HG03432 (cell line): ENCODE data around the gene ZNF747.
"Not testable (repeated sequence)": the region's sequence is repeated elsewhere in the genome, so short reads cannot be mapped to it uniquely, and the experiment has no call there.

ENCODE experiments used
- ATAC-seq: cut with Tn5 transposase; IDR thresholded peaks from one replicate; pipeline ENCODE4 v1.9.1; 2021; ENCODE audit warnings: mild to moderate bottlenecking, moderate library complexity; ENCODE audit not compliant: unreplicated experiment

ZNF747 gene

DNA sequence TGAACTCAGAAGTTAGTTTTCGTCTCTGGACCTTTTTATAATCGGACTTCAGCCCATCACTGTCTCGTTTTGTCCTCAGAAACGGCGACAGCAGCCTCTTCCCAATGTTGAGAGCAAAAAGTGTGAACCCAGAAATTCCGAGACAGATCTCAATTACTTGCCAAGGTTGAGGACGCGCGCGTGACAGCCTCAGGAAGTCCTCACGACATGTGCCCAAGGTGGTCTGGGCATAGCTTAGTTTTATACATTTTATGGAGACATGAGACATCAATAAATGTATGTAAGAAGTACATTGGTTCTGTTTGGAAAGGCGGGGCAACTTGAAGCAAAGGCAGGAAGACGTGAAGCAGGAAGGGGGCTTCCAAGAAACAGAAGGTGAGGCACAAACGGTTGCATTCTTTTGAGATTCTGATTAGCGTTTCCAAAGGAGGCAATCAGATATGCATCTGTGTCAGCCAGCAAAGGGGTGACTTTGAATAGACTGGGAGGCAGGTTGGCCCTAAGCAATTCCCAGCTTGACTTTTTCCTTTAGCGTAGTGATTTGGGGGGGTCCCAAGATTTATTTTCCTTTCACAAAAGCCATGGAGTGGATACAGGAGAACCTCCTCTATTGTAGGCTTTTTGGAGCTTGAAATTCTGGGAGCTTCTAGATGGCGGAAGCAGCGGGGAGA, 583 bp upstream of the ZNF747 start:
- peak; percentile 5 for ATAC-seq

DNA sequence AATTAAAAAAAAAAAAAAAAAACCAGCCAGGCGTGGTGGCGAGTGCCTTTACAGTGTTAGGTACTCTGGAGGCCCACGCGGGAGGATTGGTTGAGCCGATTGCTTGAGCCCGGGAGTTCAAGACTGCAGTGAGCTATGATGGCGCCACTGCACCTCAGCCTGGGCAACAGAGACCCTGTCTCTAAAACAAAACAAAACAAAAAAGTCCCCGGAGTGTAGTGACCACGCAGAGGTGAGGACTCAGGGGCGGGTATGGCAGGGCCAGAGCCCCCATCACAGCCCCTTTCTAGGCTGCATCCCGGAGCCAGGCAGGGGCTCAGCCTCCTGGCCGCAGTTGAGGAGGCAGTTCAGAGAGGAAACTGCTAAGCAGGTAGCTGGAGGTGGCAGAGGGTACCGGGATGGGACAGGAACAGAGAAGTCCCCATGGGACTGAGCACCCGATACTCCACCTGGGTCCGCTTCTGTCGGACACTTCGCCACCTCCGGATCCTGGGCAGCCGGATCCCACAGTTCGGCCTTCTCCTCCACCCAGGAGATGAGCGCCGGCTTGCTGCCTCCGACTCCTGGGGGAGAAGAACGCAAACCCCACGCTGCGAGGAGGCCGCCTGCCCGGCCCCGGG, 800 bp downstream of the ZNF747 start:
- peak; percentile 20 for ATAC-seq

DNA sequence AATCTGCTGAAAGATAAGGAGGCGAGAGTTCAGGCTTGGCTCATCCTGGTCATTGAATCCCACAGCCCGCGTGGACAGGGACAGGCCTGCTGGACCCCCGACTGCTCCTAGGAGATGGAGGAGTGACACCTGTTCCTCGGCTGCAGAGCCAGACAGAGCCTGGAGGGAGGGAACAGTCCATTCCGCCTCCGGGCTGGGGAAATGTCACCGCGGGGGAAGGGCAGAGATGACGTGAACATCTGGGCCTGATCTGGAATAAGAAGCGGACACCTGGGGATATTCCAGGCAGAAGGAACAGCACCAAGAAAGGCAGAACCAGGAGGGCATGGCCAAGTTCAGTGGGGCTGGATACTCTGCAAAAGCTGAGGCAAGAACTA, 1.5 kb downstream of the ZNF747 start:
- ATAC-seq = no peak

GRCh38 chr16:30532285-30533145, 2.1 kb downstream of the ZNF747 start:
- ATAC-seq = no peak

GRCh38 chr16:30530163-30531037, 4.3 kb downstream of the ZNF747 start:
- no peak for ATAC-seq

GRCh38 chr16:30528799-30529457, 5.7 kb downstream of the ZNF747 start:
- ATAC-seq = no peak

GRCh38 chr16:30527635-30528178, 7.0 kb downstream of the ZNF747 start:
- ATAC-seq = no peak

- ATAC-seq = peak; percentile 84
These were observed 7.6 kb downstream of the ZNF747 start for GRCh38 chr16:30526823-30527634.

DNA sequence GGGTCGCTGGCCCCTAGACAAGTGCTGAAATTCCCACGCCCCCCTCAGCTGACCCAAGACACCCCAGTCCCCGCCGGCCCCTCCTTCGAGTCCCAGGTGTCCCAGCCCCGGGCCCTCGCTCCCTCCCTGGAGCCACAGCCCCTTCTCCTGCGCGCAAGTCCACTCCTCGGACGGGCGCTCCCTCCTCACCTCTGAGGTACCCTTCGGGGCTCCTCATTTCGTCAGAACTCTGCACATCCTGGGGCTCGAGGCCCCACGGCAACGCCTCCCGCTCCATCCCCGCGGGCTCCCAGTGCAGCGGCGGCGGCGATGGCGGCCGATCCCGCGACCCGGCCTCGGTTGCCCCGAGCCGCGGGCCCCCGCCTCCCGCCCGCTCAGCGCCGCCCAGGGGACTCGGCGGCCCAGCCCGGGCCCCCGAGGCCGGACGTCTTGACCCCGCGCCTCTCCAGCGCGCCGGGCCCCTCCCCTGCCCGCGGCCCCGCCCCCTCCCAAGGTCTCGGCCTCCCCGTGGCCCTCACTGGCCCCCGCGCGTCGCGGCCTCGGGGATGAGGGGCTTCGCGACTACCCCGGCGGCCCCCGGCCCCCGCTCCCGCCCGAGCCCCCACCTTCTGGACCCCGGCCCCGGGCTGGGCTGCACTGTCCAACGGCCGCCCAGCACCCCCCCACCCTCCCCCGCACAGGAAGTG, 8.4 kb downstream of the ZNF747 start, which contains the start of gene ZNF768:
Gene ZNF768 (minus strand): TSS at position 430 of the 686 bp plus-strand sequence. CDS start 153 bp downstream, at position 277.
- peak; percentile 26 for ATAC-seq

- ATAC-seq = no peak
These were observed 8.9 kb downstream of the ZNF747 start for GRCh38 chr16:30525844-30526136.

DNA sequence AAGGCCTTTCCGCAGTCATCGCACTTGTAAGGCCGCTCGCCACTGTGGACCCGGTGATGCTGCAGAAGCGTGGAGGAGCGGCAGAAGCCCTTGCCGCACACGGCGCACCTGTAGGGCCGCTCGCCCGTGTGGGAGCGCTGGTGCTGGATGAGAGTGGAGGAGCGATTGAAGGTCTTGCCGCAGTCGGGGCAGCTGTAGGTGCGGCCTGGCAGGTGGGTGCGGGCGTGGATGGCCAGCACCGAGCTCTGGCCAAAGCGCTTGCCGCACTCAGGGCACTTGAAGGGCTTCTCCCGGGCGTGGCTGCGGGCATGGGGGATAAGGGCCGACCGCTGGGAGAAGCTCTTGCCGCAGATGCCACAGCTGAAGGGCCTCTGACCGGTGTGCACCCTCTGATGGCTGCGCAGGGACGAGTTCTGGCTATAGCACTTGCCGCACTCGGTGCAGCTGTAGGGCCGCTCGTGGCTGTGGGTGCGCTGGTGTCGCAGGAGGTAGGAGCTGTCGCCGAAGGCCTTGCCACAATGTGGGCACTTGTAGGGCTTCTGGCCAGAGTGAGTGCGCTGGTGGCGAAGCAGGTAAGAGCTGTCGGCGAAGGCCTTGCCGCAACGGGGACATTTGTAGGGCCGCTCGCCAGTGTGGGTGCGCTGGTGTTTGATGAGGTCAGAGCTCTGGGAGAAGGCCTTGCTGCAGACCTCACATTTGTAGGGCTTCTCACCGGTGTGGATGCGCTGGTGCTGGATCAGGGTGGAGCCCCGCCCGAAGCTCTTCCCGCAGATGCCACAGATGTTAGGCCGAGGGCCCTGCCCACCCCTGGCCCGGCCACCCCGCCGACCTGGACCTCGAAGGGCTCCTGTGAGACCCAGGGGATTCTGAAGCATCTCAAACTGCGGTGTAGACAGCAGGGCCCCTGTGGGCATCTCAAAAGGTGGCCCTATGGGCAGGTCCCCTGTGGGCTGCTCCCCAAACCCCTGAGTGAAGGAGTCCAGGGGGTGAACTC, 9.8 kb downstream of the ZNF747 start:
- ATAC-seq = no peak

DNA sequence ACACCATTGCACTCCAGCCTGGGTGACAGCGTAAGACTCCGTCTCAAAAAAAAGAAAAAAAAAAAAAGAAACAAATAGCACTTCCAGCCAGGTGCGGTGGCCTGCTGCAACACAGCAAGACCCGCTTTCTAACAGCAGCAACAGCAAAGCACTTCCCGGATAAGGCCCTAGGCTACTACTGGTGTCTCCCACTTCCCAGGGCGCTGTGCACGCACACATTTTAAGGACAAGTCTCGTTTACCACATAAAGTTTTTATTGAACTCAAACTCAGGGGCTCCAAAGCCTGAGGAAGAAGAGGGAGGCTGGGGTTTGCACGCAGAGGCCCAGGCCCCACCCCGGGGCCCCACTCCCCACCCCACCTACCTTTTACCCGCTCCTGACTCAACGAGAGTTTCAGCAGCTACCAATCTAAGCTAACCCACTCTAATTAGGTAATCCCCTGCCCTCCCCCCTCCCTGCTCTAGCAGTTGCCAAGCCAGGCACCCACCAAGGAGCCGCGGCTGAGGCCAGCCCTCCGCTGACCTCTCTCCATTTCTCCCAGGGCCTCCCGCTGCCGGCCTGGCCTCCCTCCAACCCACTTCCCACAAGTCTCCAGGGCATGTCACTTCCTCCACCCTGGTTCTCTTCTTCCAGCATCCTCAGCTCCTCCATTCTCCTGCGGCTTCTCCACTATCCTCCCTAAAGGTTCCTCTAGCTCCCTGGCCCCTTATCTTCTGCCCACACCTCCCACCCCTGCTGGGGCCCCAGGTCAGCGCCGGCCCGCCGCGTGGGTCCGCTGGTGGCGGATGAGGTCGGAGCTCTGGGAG, 10.7 kb downstream of the ZNF747 start:
- ATAC-seq = no peak

DNA sequence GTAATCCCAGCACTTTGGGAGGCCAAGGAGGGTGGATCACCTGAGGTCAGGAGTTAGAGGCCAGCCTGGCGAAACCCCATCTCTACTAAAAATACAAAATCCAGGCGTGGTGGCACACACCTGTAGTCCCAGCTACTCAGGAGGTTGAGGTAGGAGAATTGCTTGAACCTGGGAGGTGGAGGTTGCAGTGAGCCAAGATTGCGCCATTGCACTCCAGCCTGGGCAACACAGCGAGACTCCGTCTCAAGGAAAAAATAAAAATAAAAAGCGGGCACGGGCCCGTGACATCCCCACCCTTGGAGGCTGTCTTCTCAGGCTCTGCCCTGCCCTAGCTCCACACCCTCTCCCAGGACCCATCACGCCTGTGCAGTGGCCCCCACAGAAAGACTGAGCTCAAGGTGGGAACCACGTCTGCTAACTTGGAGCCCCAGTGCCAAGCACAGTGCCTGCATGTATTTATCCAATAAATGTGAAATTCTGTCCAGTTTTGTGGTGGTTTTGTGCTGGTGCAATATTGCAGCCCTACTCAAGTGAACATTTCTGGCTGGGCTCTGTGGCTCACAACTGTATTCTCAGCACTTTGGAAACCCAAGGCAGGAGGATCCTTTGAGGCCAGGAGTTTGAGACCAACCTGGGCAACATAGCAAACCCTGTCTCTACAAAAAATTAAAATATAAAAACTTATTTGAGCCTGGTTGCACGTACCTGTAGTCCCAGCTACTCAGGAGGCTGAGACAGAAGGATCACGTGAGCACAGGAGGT, 11.8 kb downstream of the ZNF747 start:
- not testable (repeated sequence) for ATAC-seq

DNA sequence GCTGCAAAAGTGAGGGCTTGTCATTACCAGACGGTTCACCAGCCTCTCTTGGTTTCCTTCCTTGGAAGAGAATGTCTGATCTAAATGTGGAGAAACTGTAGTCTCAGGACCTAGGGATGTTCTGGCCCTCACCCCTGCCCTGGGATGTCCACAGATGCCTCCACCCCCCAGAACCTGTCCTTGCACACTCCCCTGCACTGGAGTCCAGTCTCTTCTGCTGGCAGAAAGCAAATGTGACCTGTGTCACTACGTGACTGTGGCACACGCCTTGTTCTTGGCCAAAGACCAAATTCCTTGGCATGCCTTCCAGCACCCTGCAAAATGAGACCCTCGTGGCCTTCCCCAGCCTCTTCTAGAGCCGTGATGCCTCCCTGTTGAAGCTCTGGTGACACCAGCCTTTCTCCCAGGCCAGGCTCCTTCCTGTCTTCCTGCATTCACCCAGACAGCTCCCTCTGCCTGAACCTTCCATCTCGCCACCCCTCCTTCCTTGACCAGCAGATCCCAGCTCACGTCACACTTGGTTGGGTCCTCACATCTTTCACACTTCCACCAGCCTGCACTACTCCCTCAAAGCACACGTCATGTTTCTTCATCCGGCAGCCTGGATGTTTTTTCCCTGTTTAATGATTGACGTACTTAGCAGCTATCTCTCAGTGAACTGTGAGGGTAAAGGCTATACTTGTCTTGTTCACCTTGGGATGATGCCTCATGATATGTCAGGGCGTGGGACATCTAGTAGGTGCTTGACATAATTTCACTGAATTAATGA, 12.6 kb downstream of the ZNF747 start:
- no peak for ATAC-seq

DNA sequence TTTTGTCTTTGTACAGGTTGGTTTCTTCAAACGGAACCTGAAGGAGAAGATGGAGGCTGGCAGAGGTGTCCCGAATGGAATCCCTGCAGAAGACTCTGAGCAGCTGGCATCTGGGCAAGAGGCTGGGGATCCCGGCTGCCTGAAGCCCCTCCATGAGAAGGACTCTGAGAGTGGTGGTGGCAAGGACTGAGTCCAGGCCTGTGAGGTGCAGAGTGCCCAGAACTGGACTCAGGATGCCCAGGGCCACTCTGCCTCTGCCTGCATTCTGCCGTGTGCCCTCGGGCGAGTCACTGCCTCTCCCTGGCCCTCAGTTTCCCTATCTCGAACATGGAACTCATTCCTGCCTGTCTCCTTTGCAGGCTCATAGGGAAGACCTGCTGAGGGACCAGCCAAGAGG, 13.2 kb downstream of the ZNF747 start:
- ATAC-seq = no peak
